Measurements from ENCODE around the gene ZBTB26.
"Not testable (repeated sequence)": the region's sequence is repeated elsewhere in the genome, so short reads cannot be mapped to it uniquely, and the experiment has no call there.

The ZBTB26 gene

GRCh38 chr9:122883125-122883524 lies 48.2 kb downstream of the ZBTB26 start:
- TF ChIP-seq CTCF (IDR thresholded peaks at IDR 0.05; ENCODE audit: low read depth, low read length, missing control alignments) = no peak
- DNase-seq (ENCODE audit: extremely low read depth, low read depth) = no peak
- H3K4me3 ChIP-seq (replicated peaks; ENCODE audit: low read depth, low read length) = no peak overlapping the region

- no peak for TF ChIP-seq CTCF (IDR thresholded peaks at IDR 0.05; ENCODE audit: low read depth, low read length, missing control alignments)
- no peak for DNase-seq (ENCODE audit: extremely low read depth, low read depth)
- H3K4me3 ChIP-seq (replicated peaks; ENCODE audit: low read depth, low read length) = no peak overlapping the region
These were observed 51.9 kb downstream of the ZBTB26 start for GRCh38 chr9:122879443-122879842.

DNA sequence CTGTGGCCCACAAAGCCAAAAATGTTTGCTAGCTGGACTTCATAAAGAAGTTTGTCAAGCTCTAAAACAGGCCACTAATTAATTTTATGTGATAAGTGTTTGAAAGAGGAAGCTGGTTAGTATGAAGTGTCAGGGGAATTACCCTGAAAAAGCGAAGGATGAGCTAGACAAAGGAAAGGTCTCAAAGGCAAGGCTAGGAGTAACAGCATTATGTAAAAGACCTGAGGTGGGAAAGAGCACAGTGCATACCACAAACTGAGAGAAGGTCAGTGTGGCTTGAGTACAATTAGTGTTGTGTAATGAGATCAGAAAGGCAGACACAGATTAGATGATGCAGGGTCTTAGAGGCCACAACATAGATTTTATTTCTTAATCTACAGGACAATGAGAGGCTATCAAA lies 55.8 kb downstream of the ZBTB26 start:
- no peak overlapping the region for H3K4me3 ChIP-seq (replicated peaks; ENCODE audit: low read depth, low read length)
- TF ChIP-seq CTCF (IDR thresholded peaks at IDR 0.05; ENCODE audit: low read depth, low read length, missing control alignments) = no peak
- DNase-seq (ENCODE audit: extremely low read depth, low read depth) = no peak

DNA sequence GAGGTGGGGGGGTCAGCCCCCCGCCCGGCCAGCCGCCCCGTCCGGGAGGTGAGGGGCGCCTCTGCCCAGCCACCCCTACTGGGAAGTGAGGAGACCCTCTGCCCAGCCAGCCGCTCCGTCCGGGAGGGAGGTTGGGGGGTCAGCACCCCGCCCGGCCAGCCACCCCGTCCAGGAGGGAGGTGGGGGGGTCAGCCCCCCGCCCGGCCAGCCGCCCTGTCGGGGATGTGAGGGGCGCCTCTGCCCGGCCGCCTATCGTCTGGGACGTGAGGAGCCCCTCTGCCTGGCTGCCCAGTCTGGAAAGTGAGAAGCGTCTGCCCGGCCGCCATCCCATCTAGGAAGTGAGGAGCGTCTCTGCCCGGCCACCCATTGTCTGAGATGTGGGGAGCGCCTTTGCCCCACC lies 64.0 kb downstream of the ZBTB26 start:
- not testable (repeated sequence) for DNase-seq (ENCODE audit: extremely low read depth, low read depth); H3K4me3 ChIP-seq (replicated peaks; ENCODE audit: low read depth, low read length)

DNA sequence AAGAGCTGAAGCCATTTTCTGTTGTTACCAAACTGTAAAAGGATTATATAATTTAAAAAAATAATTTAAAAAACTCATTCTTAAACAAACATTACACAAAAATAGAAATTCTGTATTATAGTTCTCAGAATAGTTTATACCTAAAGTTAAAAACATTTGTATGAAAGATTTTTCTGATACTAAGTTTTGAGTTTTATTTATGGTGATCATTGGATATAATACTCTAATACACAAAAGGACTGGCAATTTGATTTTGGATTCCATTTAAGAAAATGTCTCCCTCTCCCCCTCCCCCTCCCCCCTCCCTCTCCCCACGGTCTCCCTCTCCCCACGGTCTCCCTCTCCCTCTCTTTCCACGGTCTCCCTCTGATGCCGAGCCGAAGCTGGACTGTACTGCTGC lies 65.2 kb downstream of the ZBTB26 start:
- DNase-seq (ENCODE audit: extremely low read depth, low read depth) = no peak
- no peak for TF ChIP-seq CTCF (IDR thresholded peaks at IDR 0.05; ENCODE audit: low read depth, low read length, missing control alignments)
- no peak overlapping the region for H3K4me3 ChIP-seq (replicated peaks; ENCODE audit: low read depth, low read length)

Data from HFF-Myc (cell line).